Activated CD8-positive, alpha-beta memory T cell treated with anti-CD3 and anti-CD28 coated beads, Interleukin-2, amount 50 U/mL, for 48 hours (primary cell): ENCODE measurements around the gene TNFAIP2.

Experiments used
- DNase-seq: peaks from one replicate; pipeline ENCODE4 v3.0.0-alpha.2; 2020

The TNFAIP2 gene, protein sequence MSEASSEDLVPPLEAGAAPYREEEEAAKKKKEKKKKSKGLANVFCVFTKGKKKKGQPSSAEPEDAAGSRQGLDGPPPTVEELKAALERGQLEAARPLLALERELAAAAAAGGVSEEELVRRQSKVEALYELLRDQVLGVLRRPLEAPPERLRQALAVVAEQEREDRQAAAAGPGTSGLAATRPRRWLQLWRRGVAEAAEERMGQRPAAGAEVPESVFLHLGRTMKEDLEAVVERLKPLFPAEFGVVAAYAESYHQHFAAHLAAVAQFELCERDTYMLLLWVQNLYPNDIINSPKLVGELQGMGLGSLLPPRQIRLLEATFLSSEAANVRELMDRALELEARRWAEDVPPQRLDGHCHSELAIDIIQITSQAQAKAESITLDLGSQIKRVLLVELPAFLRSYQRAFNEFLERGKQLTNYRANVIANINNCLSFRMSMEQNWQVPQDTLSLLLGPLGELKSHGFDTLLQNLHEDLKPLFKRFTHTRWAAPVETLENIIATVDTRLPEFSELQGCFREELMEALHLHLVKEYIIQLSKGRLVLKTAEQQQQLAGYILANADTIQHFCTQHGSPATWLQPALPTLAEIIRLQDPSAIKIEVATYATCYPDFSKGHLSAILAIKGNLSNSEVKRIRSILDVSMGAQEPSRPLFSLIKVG

GRCh38 chr14:103122947-103123633 is at the start of gene TNFAIP2:
Gene TNFAIP2, plus strand, starts transcription at chr14:103123461. Its CDS starts 2,997 bp downstream, at chr14:103126458.
- no peak for DNase-seq

DNA sequence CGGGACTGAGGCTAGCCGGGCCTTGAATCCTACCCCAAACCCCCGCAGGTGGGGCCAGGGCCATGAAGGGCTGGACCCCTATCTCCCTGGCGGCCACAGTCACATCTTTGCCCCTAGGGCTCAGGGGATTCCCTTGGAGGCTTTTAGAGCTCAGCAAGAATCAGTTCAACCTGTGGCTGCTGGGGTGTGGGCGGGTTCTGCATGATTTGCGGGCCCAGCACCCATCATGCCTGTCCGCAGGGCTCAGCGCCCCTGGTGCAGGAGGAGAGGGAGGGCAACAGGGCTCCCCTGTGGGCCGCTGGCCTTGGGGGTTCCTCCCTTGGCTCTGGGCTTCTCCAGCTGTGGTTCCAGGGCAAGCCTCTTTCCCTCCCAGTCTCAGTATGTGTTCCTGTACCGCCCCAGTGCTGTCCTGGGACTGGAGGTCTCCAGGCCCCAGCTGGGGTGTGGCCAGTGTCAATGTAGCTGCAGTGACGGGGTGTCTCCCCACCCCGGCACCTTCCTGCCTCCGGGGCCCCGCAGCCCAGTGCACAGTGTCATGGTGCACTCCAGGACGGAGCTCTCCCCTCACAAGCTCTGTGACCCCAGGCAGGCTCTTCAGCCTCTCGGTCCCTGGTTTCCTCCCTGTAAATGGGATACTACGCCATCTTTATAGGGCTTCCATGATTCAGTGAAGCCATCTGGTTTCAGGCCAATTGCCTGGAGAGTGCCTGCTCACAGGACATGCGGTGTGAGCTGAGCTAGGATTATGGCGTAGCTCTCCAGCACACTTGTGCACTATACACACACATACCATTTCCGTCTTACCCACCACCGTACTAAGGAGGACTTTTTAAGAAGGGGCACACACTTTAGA is 49.2 kb upstream of the TNFAIP2 start:
- no peak for DNase-seq

DNA sequence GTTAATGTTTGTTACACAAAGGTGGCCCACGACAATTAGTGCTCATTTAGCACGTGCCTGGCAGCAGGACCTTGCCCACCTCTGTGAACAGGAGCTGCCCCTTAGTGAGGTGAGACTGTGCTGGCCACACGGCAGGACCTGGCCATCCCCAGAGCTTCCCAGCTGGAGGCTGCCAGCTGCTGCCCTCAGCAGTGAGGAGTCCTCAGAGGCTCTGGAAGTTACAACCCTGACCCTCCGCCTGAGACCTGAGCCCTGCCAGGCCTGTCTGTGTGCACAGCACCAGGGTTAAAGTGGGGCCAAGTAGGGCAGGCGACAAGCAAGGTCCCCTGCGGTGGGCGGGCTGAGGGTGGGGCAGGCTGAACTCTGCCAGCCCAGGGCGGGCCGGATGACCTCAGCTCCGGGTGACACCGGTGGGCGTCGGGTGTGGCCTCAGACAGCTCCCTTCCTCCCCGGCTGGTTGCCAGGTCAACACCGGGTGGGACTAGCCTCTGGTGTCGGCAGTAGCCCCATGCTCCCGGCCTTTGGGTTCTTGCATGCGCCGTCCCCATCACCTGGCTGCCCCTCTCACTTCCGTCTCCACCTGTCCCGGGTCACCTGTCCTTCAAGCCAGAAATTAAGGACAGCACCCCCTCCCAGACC is 48.4 kb upstream of the TNFAIP2 start:
- DNase-seq, result peak; percentile 70

GRCh38 chr14:103078420-103078749 is 44.9 kb upstream of the TNFAIP2 start:
- DNase-seq, result peak; percentile 84

GRCh38 chr14:103078860-103079587 is 44.2 kb upstream of the TNFAIP2 start:
- no peak for DNase-seq

GRCh38 chr14:103081951-103082350 is 41.3 kb upstream of the TNFAIP2 start:
- DNase-seq, result no peak

DNA sequence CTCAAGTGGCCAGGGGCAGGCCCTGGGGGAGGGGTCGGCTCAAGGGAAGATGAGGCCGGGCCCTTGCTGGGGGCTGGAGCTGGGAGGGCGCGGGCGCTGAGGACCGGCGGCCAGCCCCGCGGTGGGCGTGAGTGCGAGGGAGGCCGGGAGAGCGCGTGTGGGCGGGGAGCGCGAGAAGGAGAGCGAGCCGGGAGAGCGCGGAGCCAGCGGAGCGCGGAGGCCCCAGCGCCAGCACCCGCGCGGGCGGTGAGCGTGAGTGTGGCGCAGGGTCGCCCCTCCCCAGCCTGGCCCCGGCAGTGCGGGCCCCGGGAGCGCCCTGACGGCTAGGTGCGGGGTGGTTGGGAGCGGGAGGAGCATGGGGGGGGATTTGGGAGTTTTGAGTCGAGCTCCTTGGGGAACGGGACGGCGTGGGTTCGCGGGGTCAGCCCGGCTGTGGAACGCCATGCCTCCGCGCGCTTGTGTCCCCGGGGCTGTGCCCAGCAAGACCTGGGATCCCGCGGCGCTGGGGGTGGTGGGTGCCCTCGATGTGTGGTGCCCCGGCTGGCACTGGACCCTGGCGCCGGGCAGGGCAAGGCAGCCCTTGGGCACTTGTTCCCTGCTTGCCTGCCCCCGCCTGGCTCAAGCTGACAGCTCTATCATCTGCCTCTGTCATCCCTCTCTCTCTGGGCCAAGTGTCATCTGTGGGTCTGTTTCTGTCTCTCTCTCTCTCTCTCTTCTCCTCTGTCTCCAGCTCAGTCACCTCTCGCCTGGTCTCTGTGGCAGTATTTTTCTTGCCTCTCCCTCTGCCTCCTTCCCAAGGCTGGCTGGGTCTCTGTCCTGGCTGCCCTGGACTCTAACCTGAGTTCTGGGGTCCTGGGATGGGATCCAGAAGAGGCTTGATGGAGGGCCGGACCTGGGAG is 39.0 kb upstream of the TNFAIP2 start, which contains the start of gene LBHD2:
TSS of gene LBHD2 (plus strand) at position 190 of the 899 bp plus-strand sequence. CDS start 1,803 bp downstream, outside the sequence.
- no peak for DNase-seq

DNA sequence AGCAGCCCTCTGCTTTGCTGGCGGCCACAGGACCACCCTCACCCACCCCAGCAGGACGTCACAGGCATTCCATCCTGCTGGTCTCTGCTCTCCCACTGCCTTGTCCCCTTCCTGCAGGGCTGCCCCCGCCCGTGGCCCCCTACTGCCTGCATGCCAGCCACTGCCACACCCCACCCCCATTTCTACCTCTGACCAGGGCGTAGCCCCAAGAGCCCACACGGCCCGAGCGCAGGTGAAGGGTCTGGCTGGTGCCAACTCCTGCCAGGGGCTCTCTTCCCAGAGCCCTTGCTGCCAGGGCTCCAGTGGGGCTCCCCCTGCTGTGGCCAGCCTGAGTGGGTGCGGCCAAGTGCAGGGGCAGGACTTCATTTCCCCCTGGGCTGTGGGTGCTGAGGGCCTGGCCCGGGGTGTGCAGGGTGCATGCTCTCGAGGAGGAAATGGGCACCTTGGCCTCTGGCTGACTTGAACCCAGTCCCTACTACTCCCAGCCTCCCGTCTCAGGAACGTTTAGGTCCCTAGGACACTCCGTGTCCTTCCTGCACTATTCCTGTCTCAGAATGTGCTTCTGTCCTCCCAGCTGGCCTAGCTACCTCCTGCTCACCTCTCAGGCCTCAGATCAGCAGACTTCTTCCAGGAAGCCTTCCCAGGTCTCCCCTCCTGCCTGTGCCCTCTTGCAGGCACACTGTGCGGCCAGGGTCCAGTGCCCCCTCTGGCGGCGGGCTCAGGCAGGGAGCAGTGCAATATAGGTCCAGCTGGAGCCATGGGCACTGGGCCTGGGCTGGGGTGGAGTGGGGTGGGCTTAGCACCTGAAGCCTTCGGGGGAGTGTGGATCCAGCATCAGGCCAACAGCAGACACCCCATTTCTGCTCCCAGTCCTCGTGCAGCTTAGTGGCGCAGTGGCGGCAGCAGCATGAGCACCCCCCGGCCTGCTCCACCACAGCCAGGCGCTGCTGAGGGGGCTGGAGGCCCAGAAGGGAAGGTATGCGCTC is 37.9 kb upstream of the TNFAIP2 start:
- no peak for DNase-seq

DNA sequence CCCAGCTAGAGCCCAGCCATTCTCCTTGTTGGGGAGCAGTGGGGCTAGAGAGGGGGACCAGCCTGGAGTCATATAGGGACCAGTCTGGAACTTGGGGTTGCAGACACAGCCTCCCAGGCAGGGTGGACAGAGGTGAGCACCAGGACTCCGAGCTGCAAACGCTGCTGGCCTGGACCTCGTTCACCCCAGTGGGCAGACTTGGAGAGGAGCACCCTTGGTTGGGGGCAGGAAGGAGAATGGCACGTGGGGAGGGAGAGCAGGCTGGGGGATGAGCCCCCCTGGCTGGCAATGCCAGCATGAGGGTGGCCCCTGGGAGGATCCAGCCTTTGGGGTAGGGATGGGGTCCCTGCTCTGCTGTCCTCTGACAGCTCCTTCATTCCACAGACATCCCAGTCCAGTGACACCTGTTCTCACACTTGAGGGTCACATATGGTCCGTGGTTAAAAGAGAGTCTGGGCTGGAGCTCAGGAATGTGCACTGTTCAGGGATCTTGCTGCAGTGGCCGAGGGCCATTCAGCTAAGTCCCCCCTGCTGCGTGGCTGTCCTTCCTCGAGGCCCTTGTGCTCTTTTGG is 36.4 kb upstream of the TNFAIP2 start:
- DNase-seq, result no peak

DNA sequence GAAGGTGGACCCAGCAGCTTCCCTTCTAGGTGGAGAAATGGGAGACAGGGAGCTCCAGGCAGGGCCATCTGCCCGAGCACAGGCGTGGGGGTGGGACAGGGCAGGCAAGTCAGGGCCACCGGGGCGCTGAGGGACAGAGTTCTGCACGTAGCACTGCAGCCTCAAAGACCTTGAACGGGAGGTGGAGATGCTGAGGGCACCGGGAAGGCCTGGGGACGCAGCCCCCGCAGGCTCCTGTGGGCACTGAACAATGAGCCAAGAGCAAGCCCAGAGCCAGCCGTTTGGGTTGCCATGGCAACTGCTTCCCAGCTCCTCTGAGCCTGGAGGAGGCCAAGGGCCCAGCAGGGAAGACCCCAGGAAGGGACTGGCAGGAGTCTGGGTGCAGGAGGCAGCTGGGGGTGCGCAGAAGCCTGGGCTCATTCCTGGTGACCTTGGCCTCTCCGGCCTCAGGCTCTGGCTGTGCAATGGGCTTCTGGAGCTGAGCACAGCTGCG is 35.9 kb upstream of the TNFAIP2 start:
- no peak for DNase-seq

- no peak for DNase-seq
These were observed 34.3 kb upstream of the TNFAIP2 start for GRCh38 chr14:103088921-103089320.

- DNase-seq, result no peak
These were observed 33.6 kb upstream of the TNFAIP2 start for GRCh38 chr14:103089386-103090335.

DNA sequence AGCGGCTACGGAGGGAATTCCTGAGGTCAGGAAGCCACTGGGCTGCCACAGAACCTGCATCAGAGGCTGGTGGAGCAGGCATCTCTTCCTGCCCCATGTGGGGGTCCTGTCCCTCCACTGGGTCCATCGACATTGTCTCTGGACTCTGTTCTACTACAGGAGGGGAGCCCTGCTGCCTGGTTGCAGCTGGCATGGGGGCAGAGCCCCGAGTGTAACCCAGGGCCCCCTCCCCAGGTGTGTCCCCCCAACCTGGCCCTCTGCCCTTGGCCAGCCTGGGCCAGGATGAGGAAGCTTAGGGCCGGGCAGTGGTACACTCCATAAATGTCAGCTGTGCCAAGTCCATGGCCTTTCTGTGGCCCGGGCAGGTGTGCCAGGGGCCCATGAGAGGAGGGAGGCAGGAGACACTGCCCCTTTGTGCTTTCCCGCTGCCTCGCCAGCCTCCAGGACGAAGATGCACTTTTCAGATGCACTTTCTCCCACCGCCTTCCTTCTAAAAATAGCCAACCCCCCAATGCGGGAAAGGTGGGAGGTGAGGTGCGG is 32.7 kb upstream of the TNFAIP2 start:
- no peak for DNase-seq

DNA sequence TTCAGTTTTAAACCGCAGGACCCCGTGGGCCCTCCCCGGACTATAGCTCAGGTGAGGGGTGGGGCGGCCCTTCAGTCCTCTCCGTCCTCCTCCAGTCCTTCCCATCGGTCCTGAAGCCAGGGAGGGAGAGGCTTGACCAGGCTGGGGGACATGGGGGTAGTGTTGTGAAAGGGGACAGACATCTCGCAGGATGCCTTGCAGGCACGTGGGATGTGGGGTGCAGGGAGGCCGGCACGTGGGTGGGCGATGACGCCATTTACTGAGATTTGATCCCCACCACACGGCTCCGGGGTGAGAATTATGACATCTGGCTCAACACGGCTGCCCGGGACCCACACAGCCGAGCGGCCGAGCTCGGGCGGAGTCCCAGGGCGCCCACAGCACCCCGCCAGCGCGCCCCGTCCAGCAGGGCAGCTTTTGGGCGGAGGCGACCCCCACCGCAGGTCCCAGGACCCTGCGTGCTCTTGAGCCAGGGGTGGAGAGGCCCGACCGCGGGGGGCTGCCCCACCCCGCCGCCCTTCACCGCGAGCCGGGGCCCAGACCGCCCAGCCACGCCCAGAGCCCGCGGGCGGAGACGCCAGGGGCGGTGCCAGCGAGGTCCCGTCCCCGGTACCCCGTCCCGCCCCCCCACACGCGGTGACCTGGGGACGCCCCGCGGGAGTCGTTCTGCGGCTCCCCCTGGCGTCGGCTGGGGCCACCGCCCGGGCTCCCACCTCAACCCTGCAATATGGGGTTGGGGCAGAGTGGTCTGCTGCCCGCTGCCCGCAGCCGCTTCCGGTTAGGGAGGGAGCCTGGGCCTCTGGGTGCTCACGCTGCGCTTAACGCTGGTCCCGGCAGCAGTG is 32.0 kb upstream of the TNFAIP2 start:
- peak; percentile 89 for DNase-seq

DNA sequence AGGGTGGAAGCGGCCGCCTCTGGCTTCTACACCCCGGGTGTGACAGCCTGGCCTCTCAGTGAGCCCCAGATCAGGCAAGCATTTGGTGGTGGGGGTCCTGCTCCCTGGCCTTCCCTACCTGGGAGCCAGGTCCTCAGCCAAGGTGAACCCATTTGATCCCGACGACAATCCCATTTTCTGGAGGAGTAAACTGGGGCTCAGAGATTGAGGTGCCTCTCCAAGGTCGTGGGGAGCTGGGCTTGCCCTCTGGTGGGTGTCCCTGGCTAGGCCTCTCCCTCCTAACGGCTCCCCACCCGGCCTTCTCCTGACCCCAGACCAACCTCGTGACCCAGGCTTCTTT is 31.4 kb upstream of the TNFAIP2 start:
- DNase-seq, result no peak

GRCh38 chr14:103093856-103094405 is 29.3 kb upstream of the TNFAIP2 start:
- DNase-seq, result no peak
